Subcutaneous adipose tissue (tissue), 4 donors: Measurements from ENCODE around the gene LTA. TPM values are rescaled to one million over a fixed set of nuclear protein-coding genes. Genes with fewer than 3 reads are reported as not detected.

Source experiments
- small RNA-seq: library from RNA; depleted of rRNA; stranded (forward); fragments of <200 nt; gene quantifications from one replicate; pipeline ENCODE3, GENCODE V24; 2016
- total RNA-seq, 4 donors: library from RNA; depleted of rRNA; stranded (reverse); fragments of >200 nt; gene quantifications; one replicate each; pipeline ENCODE4 v1.1.0, GENCODE V29; 2016
- TF ChIP-seq, protein P1 (sequence below): fragments of 450-650 bp; IDR thresholded peaks from one replicate; pipeline ENCODE4 v1.5.1; 2016; ENCODE audit warnings: low read depth, mild to moderate bottlenecking, control low read depth, antibody characterized with exemption, moderate library complexity

The LTA gene
- total RNA-seq, 4 donors from 2014 or later, result not detected

DNA sequence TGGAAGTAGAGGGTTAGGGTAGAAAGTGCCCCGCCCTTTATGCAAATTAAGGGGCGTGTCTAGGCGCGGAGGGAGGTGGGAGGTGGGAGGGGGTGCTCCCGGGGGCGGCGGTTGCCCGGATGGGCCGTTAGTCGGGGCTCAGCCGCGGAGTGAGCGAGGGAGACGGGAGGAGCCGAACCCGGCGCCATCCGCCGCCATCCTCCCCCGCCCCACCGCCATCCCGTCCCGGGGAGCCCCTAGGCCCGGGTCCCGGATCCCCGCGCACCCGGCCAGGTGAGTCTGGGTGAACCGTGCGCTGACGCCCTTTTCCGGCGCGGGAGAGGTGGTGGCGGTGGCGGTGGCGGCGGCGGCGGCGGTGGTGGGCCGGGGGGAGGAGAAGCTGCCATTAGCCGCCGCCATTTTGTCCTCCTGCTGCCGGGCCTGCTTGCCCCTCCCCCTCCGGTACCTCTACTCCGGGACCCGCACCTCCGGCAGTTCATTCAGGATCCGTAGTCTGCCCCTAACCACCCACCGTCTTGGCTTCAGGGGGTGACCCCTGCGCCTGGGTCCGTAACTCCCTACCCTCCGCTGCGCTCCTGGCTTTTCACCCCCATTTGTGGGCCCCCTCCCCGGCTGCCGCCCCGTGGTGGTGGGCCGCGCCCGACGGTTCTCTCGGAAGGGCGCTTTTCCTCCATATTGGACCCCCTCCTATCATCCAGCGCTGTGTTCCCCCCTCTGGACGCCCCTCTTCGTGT, 48.7 kb downstream of the LTA start, which contains the start of gene PRRC2A:
PRRC2A (plus strand) TSS at position 130 of the 734 bp plus-strand sequence. CDS start 2,075 bp downstream, outside the sequence.
- TF ChIP-seq, protein P1, sequence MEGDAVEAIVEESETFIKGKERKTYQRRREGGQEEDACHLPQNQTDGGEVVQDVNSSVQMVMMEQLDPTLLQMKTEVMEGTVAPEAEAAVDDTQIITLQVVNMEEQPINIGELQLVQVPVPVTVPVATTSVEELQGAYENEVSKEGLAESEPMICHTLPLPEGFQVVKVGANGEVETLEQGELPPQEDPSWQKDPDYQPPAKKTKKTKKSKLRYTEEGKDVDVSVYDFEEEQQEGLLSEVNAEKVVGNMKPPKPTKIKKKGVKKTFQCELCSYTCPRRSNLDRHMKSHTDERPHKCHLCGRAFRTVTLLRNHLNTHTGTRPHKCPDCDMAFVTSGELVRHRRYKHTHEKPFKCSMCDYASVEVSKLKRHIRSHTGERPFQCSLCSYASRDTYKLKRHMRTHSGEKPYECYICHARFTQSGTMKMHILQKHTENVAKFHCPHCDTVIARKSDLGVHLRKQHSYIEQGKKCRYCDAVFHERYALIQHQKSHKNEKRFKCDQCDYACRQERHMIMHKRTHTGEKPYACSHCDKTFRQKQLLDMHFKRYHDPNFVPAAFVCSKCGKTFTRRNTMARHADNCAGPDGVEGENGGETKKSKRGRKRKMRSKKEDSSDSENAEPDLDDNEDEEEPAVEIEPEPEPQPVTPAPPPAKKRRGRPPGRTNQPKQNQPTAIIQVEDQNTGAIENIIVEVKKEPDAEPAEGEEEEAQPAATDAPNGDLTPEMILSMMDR, result no peak

DNA sequence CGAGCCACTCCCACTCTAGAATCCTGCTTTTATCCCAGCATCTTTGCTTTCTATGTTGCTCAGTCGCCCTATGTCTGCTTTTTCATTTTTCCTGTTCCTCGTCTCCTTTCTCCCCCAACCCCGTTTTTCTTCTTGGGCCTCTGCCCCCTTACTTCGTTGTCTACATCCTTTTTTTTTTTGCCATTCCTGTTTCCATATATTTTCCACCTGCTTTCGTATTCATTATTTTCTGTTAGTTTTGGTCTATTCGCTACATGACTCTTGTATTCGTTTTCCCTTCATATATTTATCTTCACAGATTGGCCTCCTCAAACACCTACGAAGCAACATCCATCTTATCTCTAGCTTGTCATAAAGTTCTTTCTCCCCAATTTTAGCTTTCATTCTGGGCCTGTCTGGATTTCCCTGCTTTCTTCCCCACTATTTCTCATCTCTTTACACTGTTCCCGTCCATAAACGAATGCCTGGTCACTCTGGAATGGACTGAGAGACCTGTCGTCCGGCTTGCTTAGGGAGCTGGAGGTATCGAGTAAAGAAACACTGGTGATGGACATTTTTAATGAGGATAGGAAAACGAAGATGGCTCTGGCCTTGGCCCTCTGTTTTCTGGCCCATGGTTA, 49.3 kb downstream of the LTA start:
- TF ChIP-seq, protein P1, result no peak

DNA sequence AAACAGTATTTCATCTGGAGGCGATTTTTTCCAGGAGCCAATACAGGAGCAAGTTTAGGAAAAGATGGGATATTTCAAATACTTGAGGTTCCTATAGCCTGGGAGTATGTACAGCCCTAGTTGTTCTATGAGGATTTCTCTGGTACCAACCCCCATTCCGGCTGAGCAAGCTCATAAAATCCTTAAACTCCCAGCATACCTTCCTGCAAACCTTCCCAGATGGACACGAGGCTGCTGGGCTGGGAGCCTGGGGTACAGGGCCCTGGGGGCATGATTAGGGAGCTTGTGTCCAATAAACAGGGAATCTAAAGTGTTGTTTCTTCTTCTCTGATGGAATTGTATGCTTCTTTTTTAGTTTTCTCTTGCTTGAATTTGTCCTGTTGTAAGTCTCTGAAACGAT, 49.9 kb downstream of the LTA start:
- TF ChIP-seq, protein P1, result no peak

DNA sequence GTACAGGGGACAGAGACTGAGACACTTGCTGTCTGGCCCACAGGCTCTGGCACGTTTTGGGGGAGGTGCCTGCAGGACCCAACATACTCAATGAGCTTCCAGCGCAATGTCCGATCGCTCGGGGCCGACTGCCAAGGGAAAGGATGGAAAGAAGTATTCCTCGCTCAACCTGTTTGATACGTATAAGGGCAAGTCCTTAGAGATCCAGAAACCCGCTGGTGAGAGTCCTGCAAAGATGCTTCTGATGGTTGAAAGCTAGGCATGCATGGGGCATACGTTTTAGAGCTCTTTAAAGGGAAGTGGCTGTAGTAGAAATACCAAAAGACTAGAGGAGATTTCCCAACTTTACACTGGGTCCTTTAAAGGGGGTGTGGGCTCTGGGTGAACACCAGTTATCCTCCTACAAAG, 50.6 kb downstream of the LTA start:
- TF ChIP-seq, protein P1, result no peak

Small RNA genes lying within 50 kb of the gene (small RNA-seq; reads per million reads assigned to genes)
- 12.6 reads per million, percentile 92 among the genes with 10 or more reads in this experiment for gene SNORA38
- 693 reads per million, percentile 99 among the genes with 10 or more reads in this experiment for gene SNORD117
- not detected for gene SNORD84
- gene UQCRHP1, result not detected

Other genes with a start within 250 kb of the LTA start
- gene HLA-B, start 215.1 kb upstream of the LTA start, total RNA-seq, result 1,000 to 10,000 TPM in 2 of 4 donors, 100 to 1,000 TPM in 2; 568 to 1,906 (median 1,383) TPM
- gene MICA, start 168.7 kb upstream of the LTA start, total RNA-seq, result 10 to 100 TPM; 13.4 to 23.5 (median 15.9) TPM
- 1 to 10 TPM; 2.3 to 9.3 (median 3.8) TPM for gene MICB, start 74.1 kb upstream of the LTA start, total RNA-seq
- gene MCCD1, start 43.3 kb upstream of the LTA start, total RNA-seq, result not detected
- 100 to 1,000 TPM; 168 to 258 (median 217) TPM for gene DDX39B, start 30.3 kb upstream of the LTA start, total RNA-seq
- 1 to 10 TPM in 1 of 4 donors, under 1 TPM in 1, not detected in 2; 0.68 to 1.5 TPM for gene ATP6V1G2, start 25.7 kb upstream of the LTA start, total RNA-seq
- 10 to 100 TPM in 3 of 4 donors, 1 to 10 TPM in 1; 5.2 to 54.4 (median 28.1) TPM for gene NFKBIL1, start 24.7 kb upstream of the LTA start, total RNA-seq
- gene TNF, start 3.3 kb downstream of the LTA start, total RNA-seq, result under 1 TPM in 2 of 4 donors, not detected in 2; 0.22 to 0.82 TPM
- under 1 TPM in 2 of 4 donors, not detected in 2; 0.66 to 0.85 TPM for gene LTB, start 10.1 kb downstream of the LTA start, total RNA-seq
- 10 to 100 TPM; 10.4 to 53.9 (median 12.5) TPM for gene LST1, start 14.0 kb downstream of the LTA start, total RNA-seq
- under 1 TPM in 1 of 4 donors, not detected in 3; 0.68 TPM for gene NCR3, start 20.7 kb downstream of the LTA start, total RNA-seq
- 100 to 1,000 TPM in 2 of 4 donors, 10 to 100 TPM in 2; 30.9 to 177 (median 76.2) TPM for gene AIF1, start 42.9 kb downstream of the LTA start, total RNA-seq
- gene PRRC2A, start 48.4 kb downstream of the LTA start, total RNA-seq, result 10 to 100 TPM; 36.0 to 79.5 (median 46.5) TPM
- 100 to 1,000 TPM; 152 to 230 (median 170) TPM for gene BAG6, start 80.4 kb downstream of the LTA start, total RNA-seq
- 1 to 10 TPM; 1.5 to 4.4 (median 3.1) TPM for gene APOM, start 83.6 kb downstream of the LTA start, total RNA-seq
- 10 to 100 TPM; 12.9 to 19.2 (median 15.7) TPM for gene C6orf47, start 88.5 kb downstream of the LTA start, total RNA-seq
- gene GPANK1, start 92.7 kb downstream of the LTA start, total RNA-seq, result 10 to 100 TPM; 13.4 to 20.0 (median 16.7) TPM
- 100 to 1,000 TPM; 146 to 170 (median 165) TPM for gene CSNK2B, start 93.8 kb downstream of the LTA start, total RNA-seq
- gene LY6G5B, start 97.7 kb downstream of the LTA start, total RNA-seq, result 10 to 100 TPM in 1 of 4 donors, 1 to 10 TPM in 3; 4.4 to 19.2 (median 6.5) TPM
- 1 to 10 TPM in 2 of 4 donors, not detected in 2; 1.4 to 1.5 TPM for gene LY6G5C, start 108.8 kb downstream of the LTA start, total RNA-seq
- gene ABHD16A, start 131.0 kb downstream of the LTA start, total RNA-seq, result 10 to 100 TPM; 29.2 to 45.1 (median 35.6) TPM
- gene LY6G6F, start 134.6 kb downstream of the LTA start, total RNA-seq, result not detected
- not detected for gene LY6G6D, start 143.1 kb downstream of the LTA start, total RNA-seq
- gene LY6G6C, start 149.5 kb downstream of the LTA start, total RNA-seq, result not detected
- gene MPIG6B, start 151.1 kb downstream of the LTA start, total RNA-seq, result under 1 TPM in 1 of 4 donors, not detected in 3; 0.33 TPM
- gene DDAH2, start 157.0 kb downstream of the LTA start, total RNA-seq, result 100 to 1,000 TPM; 112 to 189 (median 160) TPM
- gene CLIC1, start 164.2 kb downstream of the LTA start, total RNA-seq, result 100 to 1,000 TPM; 181 to 503 (median 311) TPM
- gene MSH5, start 167.7 kb downstream of the LTA start, total RNA-seq, result 10 to 100 TPM in 2 of 4 donors, 1 to 10 TPM in 2; 7.5 to 24.5 (median 9.0) TPM
- 1 to 10 TPM in 2 of 4 donors, not detected in 2; 2.0 to 8.3 TPM for gene SAPCD1, start 190.4 kb downstream of the LTA start, total RNA-seq
- gene VWA7, start 205.0 kb downstream of the LTA start, total RNA-seq, result not detected
- 10 to 100 TPM; 20.6 to 49.7 (median 31.2) TPM for gene VARS1, start 223.5 kb downstream of the LTA start, total RNA-seq
- gene LSM2, start 234.7 kb downstream of the LTA start, total RNA-seq, result 10 to 100 TPM; 14.3 to 27.5 (median 24.0) TPM
- 1 to 10 TPM in 3 of 4 donors, under 1 TPM in 1; 0.65 to 2.9 (median 1.2) TPM for gene HSPA1L, start 243.0 kb downstream of the LTA start, total RNA-seq
- 100 to 1,000 TPM; 100 to 210 (median 165) TPM for gene HSPA1A, start 243.3 kb downstream of the LTA start, total RNA-seq